Measurements from ENCODE around the gene NECAP2.
A peak's percentile ranks its signal among the peaks of the same experiment; 100 is the strongest.
"Not testable (repeated sequence)": the region's sequence is repeated elsewhere in the genome, so short reads cannot be mapped to it uniquely, and the experiment has no call there.

NECAP2 gene

DNA sequence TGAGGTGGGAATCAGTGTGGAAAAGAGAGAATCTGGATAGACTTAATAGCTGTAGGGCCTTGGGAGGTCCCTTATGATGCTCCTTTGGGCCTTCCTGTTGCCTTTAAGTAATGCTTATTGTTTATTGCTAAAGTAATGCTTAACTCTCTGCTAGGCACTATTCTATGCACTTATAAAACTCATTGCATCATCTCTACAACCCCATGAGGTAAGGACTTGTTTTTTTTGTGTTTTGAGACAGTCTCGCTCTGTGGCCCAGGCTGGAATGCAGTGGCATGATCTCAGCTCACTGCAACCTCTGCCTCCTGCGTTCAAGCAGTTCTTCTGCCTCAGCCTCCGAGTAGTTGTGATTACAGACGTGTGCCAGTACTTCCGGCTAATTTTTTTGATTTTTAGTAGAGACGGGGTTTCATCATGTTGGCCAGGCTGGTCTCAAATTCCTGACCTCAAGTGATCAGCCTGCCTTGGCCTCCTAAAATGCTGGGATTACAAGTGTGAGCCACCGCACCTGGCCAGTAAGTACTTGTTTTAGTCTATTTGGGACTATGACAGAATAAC is 22.3 kb downstream of the NECAP2 start:
- DNase-seq: no peak

DNA sequence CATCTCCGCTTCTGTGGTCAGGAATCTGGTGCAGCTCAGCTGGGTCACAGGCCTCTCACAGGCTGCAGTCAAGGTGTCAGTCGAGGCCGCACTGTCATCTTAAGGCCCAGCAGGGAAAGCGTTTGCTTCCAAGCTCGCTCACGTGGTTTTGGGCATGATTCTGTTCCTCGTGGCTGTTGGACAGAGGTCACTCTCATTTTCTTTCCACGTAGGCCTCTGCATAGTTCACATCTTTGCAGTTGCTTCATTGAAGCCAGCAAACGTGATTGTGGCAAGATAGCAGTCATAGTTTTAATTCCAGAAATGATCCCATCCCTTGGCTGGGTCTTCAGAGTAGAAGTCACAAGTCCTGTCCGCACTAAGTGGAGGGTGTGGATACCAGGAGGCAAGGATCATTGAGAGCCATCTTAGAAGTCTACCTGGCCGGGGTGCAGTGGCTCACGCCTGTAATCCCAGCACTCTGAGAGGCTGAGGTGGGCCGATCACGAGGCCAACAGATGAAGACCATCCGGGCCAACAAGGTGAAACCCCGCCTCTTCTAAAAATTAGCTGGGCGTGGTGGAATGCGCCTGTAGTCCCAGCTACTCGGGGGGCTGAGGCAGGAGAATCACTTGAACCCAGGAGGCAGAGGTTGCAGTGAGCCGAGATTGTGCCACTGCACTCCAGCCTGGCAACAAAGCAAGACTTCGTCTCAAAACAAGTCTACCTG is 24.5 kb downstream of the NECAP2 start:
- no peak for DNase-seq

DNA sequence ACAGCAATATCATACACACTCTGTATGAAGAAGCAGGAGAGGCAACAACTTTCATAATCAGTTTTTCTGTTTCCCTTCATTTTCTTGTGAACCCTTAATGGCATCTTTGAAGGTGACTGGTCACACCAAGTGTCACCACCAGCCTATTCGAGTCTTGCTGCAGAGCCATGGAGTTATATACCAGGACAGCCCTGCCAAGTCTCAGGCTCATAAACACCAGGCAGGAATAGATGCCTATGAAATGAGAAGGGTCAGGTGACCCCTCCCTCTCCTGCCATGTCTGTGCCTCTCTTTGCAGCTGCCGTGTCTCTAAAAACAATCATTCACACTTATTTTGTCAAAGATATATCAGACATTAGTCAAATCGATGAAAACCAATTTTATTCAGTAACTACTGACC is 28.0 kb downstream of the NECAP2 start:
- DNase-seq: no peak

GRCh38 chr1:16474166-16474800 is 33.8 kb downstream of the NECAP2 start:
- DNase-seq: no peak

DNA sequence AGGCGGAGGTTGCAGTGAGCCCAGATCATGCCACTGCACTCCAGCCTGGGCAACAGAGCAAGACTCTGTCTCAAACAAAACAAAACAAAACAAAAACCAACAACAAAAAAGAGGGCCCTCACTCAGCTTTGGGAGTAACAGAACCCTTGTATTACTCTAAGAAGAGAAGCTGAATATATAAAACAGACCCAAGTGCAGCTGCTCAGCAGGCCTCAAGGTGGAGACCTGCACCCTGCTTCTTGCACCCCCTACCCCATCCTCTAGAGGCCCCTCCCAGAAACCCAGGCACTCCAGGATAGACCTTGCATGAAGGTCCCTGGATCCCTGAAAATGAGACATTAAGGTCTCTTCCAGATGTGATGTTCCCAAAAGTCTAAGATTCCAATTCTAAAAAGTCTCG is 34.4 kb downstream of the NECAP2 start:
- not testable (repeated sequence) for DNase-seq

GRCh38 chr1:16475771-16476770 is 35.5 kb downstream of the NECAP2 start:
- DNase-seq: not testable (repeated sequence)

- DNase-seq: no peak
Observed at GRCh38 chr1:16478091-16478490, 37.6 kb downstream of the NECAP2 start.

DNA sequence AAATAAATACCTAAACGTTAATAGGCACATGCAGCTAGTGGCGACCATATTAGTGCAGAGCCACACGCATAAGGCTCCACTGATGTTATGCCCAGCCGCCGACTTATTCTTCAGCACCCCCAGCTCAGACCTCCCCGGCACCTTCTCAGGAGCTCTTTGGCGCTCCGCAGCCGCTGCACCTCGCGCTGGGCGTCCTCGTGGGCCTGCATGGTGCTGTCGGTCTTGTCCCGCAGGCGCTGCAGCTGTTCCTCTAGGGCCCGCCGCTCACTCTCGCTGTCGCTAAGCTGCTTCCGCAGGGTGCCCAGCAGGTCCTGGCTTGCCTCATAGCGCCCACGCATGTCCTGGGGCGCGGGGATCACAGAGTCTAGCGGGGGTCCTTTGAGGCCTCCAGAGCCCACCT is 42.6 kb downstream of the NECAP2 start:
- DNase-seq: not testable (repeated sequence)

- not testable (repeated sequence) for DNase-seq
Observed at GRCh38 chr1:16483639-16484500, 43.3 kb downstream of the NECAP2 start.

DNA sequence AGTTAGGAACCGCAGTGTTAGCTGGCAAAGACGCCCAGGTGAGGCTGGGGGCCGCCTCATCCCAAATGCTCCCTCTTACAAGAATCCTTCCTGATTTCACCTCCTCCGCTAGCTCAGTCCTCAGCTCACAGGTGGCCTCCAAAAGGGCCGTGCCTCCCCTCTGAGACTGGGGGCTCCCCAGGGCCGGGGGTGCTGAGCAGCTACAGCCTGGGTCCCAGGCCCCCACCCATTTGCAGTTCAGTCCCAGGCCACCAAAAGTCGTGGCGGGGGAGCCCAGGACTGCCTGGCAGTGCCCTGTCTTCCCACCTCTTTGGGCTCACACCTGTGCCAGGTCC is 43.9 kb downstream of the NECAP2 start:
- no peak for DNase-seq

DNA sequence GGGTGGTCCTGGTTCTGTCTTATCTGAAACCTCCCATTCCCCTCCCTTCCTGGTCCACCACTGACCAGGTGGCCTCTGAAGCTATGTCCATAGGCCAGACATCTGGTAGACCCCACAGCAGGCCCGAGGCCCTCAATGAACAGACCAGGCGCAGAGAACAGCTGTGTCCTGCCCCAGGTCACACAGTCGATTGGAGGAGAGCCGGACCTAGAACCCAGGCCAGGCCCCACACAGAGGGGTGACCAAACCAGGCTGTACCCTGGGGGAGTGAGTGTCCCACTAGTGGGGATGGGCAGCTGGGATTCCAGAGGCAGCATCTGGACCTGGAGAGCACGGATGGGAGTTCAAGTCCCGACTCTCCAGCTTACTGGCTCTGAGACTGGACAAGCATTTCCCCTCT is 44.4 kb downstream of the NECAP2 start:
- no peak for DNase-seq

DNA sequence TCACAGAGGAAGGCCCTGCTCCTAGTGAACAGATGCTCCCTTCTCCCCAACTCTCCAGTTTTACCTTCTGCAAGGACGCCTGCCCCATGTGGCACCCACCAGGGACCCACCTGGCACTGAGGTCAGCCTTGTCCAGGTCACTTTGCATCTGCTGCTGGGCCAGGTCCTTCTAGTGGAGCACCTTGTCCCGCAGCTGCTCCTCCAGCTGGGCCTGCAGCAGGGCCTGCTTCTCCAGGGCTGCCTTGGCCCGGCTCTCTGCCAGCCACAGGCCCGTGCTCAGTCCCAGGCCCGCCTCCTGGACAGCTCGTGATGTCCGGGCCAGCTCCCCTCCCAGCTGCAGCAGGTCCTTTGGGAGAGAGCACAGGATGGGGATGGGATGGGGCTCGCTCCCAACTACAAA is 45.8 kb downstream of the NECAP2 start:
- DNase-seq: not testable (repeated sequence)

- not testable (repeated sequence) for DNase-seq
Observed at GRCh38 chr1:16487011-16487410, 46.5 kb downstream of the NECAP2 start.

DNA sequence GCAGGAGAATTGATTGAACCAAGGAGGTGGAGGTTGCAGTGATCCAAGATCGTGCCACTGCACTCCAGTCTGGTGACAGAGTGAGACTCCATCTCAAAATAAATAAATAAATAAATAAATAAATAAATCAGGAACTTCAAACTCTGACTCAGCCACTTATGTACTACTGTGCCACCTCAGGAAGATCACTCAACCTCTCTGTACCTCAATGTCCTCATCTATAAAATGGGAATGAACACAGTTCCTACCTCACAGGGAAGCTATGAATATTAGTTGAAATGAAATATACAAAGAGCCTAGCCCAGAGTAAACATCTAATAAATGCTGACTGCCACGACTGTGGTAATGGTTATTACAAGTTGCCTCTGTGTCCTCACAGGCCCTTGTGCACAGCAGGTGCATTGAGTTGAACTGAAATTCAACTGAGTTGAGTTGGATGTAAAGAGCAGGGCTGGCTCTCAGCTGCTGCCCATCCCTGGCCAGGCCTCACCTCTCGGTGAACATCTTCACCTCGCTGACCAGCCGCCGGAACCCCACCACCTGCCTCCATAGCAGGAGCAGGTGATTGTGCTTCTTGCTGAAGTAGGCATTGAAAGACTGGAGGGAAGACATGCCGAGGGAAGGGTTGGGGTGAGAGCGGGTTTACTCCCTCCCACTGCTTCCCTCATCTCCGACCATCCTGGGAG is 48.8 kb downstream of the NECAP2 start:
- not testable (repeated sequence) for DNase-seq

DNA sequence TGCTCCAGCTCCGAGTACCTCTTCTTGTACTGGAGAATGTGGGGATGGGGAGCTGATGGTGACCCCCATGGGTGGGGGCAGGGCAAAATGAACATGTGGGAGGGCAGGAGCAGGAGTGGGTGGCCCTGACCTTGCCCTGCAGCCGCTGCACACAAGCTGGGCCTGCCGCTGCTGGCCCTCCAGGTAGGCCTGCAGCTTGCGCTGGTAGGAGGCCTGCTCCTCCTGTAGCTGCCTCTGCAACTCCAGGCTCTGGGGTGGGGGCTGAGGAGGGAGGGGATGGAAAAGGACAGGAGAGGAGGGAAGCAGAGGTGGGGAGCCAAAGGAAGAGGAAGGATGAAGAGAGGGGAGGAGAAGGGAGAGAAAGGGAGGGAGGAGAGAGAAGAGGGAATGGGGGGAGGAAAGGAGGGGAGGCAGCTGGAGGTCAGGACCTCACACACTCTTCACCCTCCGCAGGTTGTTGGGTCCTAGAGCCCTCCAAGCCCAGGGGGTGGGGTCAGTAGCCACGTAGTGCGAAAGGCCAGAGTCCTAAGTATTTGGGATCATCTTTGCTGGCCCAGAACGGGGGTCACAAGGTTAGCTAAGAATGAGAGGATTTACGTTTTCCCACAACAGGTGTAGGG is 50.6 kb downstream of the NECAP2 start:
- no peak for DNase-seq

GRCh38 chr1:16492937-16493336 is 52.4 kb downstream of the NECAP2 start:
- DNase-seq: not testable (repeated sequence)

DNA sequence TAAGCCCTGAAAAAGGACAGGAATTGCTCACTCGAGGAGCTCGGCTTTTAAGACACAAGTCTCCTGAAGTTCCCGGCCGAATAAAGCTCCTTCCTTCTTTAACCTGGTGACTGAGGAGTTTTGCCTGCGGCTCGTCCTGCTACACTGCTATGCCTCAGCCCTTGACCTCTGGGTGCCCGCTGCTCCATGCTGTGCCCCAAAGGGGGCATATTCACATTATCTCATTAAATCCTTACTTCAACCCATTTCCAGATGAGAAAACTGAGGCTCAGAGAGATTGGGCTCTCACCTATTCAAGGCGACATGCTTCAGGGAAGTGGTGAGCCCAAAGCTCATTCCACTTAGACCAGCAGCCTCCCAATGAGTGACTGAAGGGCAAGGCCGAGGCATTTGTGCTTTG is 53.2 kb downstream of the NECAP2 start:
- DNase-seq: not testable (repeated sequence)

DNA sequence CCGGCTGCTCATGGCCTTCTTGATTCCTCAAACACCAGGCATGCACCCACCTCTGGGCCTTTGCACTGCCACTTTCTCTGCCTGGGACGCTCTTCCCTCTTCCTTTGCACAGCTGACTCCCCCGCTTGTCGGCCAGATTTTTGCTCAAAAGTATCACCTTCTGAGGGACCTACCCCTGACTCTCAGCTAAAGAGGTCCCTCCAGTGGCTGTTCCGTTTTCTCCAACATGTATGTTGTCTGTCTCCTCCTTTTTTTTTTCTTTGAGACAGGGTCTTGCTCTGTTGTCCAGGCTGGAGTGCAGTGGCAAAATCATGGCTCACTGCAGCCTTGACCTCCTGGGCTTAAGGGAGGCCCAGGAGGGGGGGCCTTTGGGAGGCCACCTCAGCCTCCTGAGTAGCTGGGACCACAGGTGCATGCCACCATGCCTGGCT is 57.0 kb downstream of the NECAP2 start:
- DNase-seq: not testable (repeated sequence)

DNA sequence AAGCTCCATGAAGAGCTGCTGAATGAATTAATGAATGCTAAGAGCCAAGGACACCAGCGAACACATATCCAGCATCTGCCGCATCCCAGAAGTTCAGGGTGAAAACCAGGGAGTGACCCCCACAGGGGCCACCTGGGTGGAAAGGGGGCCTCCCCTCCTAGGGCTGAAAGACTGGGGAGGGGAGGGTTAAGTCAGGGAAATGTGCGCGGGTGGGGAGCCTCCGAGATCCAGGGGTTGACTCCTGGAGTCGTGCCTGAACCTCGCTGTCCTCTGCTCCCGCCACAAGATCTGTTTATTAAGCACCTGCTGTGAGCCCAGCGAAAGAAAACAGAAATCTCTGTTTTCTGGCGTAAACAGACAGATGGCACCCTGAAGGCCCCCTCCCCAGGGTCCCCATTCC is 57.5 kb downstream of the NECAP2 start:
- DNase-seq: not testable (repeated sequence)

DNA sequence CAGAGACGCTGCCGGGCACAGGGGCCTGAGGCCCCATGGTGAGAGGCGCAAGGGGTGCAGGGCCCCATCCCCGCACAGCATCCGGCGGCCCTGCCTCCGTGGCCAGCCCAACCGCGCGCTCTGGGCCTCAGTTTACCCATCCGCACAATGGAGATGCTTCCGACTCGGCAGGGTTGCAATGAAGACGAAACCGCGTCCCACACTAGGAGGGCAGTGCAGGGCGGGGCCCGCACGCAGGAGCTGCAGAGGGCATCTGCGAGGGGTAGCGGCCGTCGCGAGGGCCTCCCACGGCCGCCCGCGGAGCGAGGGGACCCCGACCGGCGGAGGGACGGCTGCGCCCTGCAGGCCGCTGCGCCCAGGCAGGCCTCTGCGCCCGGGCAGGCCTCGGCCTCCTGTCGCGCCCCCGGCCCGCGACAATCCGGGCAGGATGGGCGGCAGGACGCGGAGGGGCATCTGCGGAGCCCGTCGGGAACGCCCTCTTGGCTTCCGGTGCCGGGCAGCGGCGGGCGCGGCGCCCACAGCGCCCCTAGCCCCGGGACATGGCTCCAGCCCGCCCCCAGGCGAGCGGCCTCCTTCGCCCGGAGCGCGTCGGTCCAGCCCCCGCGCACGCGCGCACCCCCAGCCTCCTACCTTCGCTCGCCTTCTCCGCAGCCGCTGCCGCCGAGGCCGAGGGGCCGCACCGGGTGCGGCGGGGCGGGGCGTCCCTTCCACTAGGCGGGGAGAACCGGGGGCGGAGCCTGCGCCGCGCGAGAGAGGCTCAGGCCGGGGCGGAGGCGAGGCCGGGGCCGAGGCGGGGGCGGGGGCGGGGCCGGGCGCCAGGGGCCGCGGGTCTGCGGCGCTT is 58.3 kb downstream of the NECAP2 start:
- DNase-seq: peak; percentile 82
